GM12801 (cell line): ENCODE data around the gene MYOD1.

Experiments
- CTCF ChIP-seq: IDR thresholded peaks from one replicate; pipeline ENCODE4 v1.5.1; 2011; ENCODE audit warnings: control low read depth; ENCODE audit not compliant: insufficient read length; ENCODE audit errors: extremely low read depth

The MYOD1 gene

DNA sequence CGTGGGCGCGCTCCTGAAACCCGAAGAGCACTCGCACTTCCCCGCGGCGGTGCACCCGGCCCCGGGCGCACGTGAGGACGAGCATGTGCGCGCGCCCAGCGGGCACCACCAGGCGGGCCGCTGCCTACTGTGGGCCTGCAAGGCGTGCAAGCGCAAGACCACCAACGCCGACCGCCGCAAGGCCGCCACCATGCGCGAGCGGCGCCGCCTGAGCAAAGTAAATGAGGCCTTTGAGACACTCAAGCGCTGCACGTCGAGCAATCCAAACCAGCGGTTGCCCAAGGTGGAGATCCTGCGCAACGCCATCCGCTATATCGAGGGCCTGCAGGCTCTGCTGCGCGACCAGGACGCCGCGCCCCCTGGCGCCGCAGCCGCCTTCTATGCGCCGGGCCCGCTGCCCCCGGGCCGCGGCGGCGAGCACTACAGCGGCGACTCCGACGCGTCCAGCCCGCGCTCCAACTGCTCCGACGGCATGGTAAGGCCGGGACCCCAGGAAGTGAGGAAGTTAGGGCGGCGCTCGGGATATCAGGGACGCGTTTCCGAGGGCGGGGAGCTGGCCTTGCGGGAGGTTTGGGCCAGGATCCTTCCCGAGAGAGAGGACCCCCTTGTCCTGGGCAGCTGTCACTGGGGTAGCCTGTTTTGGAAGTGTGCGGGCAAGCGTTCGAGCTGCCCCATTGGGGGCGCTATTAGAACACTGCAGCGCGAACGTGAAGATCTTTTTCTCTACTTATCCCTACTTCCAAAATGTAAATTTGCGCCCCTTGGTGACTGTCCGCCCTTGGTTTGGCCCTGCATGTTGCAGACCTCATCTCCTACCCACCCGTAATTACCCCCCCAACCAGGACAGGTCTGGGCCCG is 796 bp downstream of the MYOD1 start:
- TF ChIP-seq CTCF: no peak

DNA sequence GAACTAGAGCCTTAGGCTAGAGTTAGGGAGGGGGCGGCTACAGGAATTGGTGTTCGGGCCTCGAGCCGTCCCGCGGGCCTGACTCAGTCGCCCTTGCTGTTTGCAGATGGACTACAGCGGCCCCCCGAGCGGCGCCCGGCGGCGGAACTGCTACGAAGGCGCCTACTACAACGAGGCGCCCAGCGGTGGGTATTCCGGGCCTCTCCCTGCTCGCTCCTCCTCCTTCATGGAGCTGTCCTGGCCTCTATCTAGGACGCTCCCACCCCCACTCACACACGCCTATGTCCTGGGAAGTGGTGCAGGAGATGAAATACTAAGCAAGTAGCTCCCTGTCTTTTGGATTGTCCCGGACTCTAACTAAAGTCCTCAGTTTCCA is 1.4 kb downstream of the MYOD1 start:
- TF ChIP-seq CTCF: no peak

- TF ChIP-seq CTCF: no peak
Observed at GRCh38 chr11:17721242-17721999, 2.0 kb downstream of the MYOD1 start.

DNA sequence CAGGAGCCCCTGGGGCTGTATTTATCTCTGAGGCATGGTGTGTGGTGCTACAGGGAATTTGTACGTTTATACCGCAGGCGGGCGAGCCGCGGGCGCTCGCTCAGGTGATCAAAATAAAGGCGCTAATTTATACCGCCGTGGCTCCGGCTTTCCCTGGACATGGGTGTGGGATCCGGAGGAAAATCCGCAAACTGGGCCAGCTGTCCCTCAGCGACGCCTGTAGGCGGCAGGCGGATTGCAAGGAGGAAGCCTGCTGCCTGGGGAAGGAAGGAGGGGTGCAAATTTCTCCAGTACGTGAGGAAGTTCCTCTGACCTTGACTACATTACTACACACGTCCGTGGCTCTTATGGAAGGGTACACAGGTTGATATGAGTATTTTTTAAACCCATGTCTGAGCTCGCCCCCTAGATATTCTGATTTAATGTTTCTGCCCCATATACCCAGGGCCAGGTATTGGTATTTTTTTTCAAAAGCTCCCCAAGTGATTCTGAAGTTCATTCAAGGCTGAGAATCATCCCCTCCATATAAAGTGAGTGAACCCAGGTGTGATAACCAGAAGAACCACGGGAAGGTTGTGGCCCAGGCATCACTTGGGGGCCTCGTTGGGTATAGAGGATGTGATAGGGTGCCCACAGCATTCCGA is 2.8 kb downstream of the MYOD1 start:
- TF ChIP-seq CTCF: no peak

GRCh38 chr11:17724020-17724908 is 4.9 kb downstream of the MYOD1 start:
- no peak for TF ChIP-seq CTCF

DNA sequence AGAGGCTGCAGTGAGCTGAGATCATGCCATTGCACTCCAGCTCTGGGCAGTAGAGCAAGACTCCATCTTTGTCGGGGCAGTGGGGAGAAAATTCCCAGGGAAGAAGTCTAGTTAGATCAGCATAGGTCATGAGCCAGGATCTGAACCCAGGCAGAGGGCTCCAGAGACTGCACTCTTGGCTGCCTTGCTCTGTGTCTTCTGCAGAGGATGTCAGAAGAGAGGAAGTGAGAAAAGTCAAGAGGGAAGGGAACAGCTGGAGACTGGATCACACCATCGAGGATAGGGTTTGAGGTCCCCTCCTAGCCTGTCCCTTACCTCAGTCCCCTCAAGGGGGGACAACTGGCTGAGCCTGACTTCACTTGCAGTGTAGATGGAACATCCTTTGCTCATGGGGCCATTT is 5.8 kb downstream of the MYOD1 start:
- no peak for TF ChIP-seq CTCF
